ENCODE data around the gene CX3CR1.

GRCh38 chr3:39289107-39289506 is 9.3 kb upstream of the CX3CR1 start:
- TF ChIP-seq CTCF (conservative IDR thresholded peaks at IDR 0.05; ENCODE audit: low read depth, low read length): no peak
- no peak for TF ChIP-seq EZH2phosphoT487 (IDR thresholded peaks at IDR 0.05; ENCODE audit: borderline replicate concordance, low read length)
